DND-41 (cell line): Measurements from ENCODE around the gene SUPT20HL1.

Experiments used
- ATAC-seq: fragments of 200-7000 bp; cut with Tn5 transposase; 3 replicates; pipeline ENCODE4 v1.9.1; 2021; ENCODE audit warnings: low read depth; ENCODE audit not compliant: insufficient read depth
- DNase-seq: peaks from one replicate; pipeline ENCODE4 v3.0.0-alpha.2; 2020
- H2AFZ ChIP-seq: 2 replicates; pipeline ENCODE4 v1.6.0; 2012; ENCODE audit warnings: low read depth, low read length
- H3K27ac ChIP-seq: 2 replicates; pipeline ENCODE4 v1.5.1; 2012; ENCODE audit warnings: low read length, inconsistent platforms
- H3K27me3 ChIP-seq: fragments of 200-600 bp; sonication (generic); 2 replicates; pipeline ENCODE4 v1.6.0; 2012; ENCODE audit warnings: low read length, mild to moderate bottlenecking, inconsistent platforms; ENCODE audit not compliant: insufficient read depth, poor library complexity
- H3K36me3 ChIP-seq: 2 replicates; pipeline ENCODE4 v1.5.1; 2012; ENCODE audit warnings: low read length, inconsistent platforms; ENCODE audit not compliant: insufficient read depth
- H3K4me1 ChIP-seq: 2 replicates; pipeline ENCODE4 v1.5.1; 2012; ENCODE audit warnings: mild to moderate bottlenecking, low read length; ENCODE audit not compliant: insufficient read depth
- H3K4me2 ChIP-seq: 2 replicates; pipeline ENCODE4 v1.6.0; 2012; ENCODE audit warnings: mild to moderate bottlenecking, moderate library complexity, low read length, inconsistent platforms; ENCODE audit not compliant: insufficient read depth
- H3K4me3 ChIP-seq, 2 experiments: fragments of 200-600 bp in 1 of 2; shearing (Covaris generic) in 1 of 2; 2 replicates each; pipeline ENCODE4 v1.5.1; 2012 to 2016; ENCODE audit warnings: inconsistent platforms in 2 of 2, low read length in 2 of 2, mild to moderate bottlenecking in 2 of 2, low read depth in 1 of 2, moderate library complexity in 1 of 2
- H3K79me2 ChIP-seq: 2 replicates; pipeline ENCODE4 v1.6.0; 2012; ENCODE audit warnings: low read length, inconsistent platforms; ENCODE audit not compliant: insufficient read depth
- H3K9ac ChIP-seq: 2 replicates; pipeline ENCODE4 v1.6.0; 2012; ENCODE audit warnings: low read depth, mild to moderate bottlenecking, inconsistent platforms, low read length, moderate library complexity
- H3K9me3 ChIP-seq: 2 replicates; pipeline ENCODE4 v1.5.1; 2012; ENCODE audit warnings: low read length, moderate library complexity, mild to moderate bottlenecking, inconsistent platforms; ENCODE audit not compliant: insufficient read depth, severe bottlenecking
- H4K20me1 ChIP-seq: 2 replicates; pipeline ENCODE4 v1.6.0; 2012; ENCODE audit warnings: low read length; ENCODE audit not compliant: insufficient read depth
- CTCF ChIP-seq: IDR thresholded peaks from 2 replicates; pipeline ENCODE4 v1.5.1; 2012; ENCODE audit warnings: borderline replicate concordance, low read length, moderate library complexity, mild to moderate bottlenecking; ENCODE audit not compliant: poor library complexity, severe bottlenecking; ENCODE audit errors: extremely low read depth
- EZH2 ChIP-seq: IDR thresholded peaks from 3 replicates; pipeline ENCODE4 v1.6.1; 2012; ENCODE audit warnings: borderline replicate concordance, low read depth, mild to moderate bottlenecking, moderate library complexity, low read length, inconsistent platforms; ENCODE audit not compliant: severe bottlenecking

Gene SUPT20HL1

GRCh38 chrX:24347881-24348280, 12.6 kb upstream of the SUPT20HL1 start:
- Histone ChIP-seq H3K4me2 (no peak overlapping the region), H3K36me3 (no peaks in the 10 kb centered on the region), H3K27me3 (no peaks in the 10 kb centered on the region), H3K4me1 (no peaks in the 10 kb centered on the region), H3K9ac (no peak overlapping the region), H3K79me2 (no peaks in the 10 kb centered on the region), H2AFZ (no peak overlapping the region), H3K27ac (no peak overlapping the region), H3K9me3 (no peaks in the 10 kb centered on the region), H4K20me1 (no peaks in the 10 kb centered on the region), H3K4me3 (no peak overlapping the region)
- ATAC-seq (no peak), DNase-seq (no peak)
- TF ChIP-seq EZH2 (no peak), CTCF (no peak)

GRCh38 chrX:24350217-24350616, 10.2 kb upstream of the SUPT20HL1 start:
- no peak overlapping the region for H2AFZ ChIP-seq
- H3K27me3 ChIP-seq: no peaks in the 10 kb centered on the region
- H3K79me2 ChIP-seq: no peaks in the 10 kb centered on the region
- no peaks in the 10 kb centered on the region for H3K9me3 ChIP-seq
- TF ChIP-seq EZH2 (no peak), CTCF (no peak)
- no peak overlapping the region for H3K4me3 ChIP-seq
- no peaks in the 10 kb centered on the region for H3K4me1 ChIP-seq
- no peak overlapping the region for H3K9ac ChIP-seq
- no peak overlapping the region for H3K4me2 ChIP-seq
- ATAC-seq (no peak), DNase-seq (no peak)
- H3K27ac ChIP-seq: no peak overlapping the region
- H3K36me3 ChIP-seq: no peaks in the 10 kb centered on the region
- H4K20me1 ChIP-seq: no peaks in the 10 kb centered on the region

- no peak for DNase-seq
These were observed 5.3 kb upstream of the SUPT20HL1 start for GRCh38 chrX:24355095-24355494.

More at GRCh38 chrX:24355095-24355494, 5.3 kb upstream of the SUPT20HL1 start:
- Histone ChIP-seq H3K27me3 (no peaks in the 10 kb centered on the region), H3K27ac (no peak overlapping the region), H3K4me2 (no peak overlapping the region), H3K36me3 (no peaks in the 10 kb centered on the region), H2AFZ (no peak overlapping the region), H3K4me3 (no peak overlapping the region), H3K9ac (no peak overlapping the region), H3K4me1 (no peaks in the 10 kb centered on the region), H4K20me1 (no peaks in the 10 kb centered on the region), H3K79me2 (no peaks in the 10 kb centered on the region), H3K9me3 (no peaks in the 10 kb centered on the region)
- no peak for TF ChIP-seq EZH2
- TF ChIP-seq CTCF: no peak
- no peak for ATAC-seq
